A549 (cell line): ENCODE measurements around the gene PIM1.

ENCODE experiments used
- CTCF ChIP-seq: fragments of >200 bp; sonication (Bioruptor Twin); formaldehyde crosslinking; IDR thresholded peaks from 3 replicates; pipeline ENCODE4 v1.5.1; 2016
- PBX3 ChIP-seq: IDR thresholded peaks from 2 replicates; pipeline ENCODE4 v1.6.1; 2012
- POLR2A ChIP-seq: IDR thresholded peaks from 2 replicates; pipeline ENCODE4 v1.6.1; 2012; ENCODE audit warnings: mild to moderate bottlenecking, low read length
- ZC3H11A ChIP-seq: fragments of 450-650 bp; IDR thresholded peaks from 2 replicates; pipeline ENCODE4 v1.6.1; 2014; ENCODE audit warnings: antibody characterized with exemption, mild to moderate bottlenecking

- TF ChIP-seq CTCF (no peak), ZC3H11A (no peak), POLR2A (no peak), PBX3 (0 out of 2 replicates have a peak, but pooled peaks have one; percentile 51)
Measured at GRCh38 chr6:37134396-37135191, 35.4 kb upstream of the PIM1 start.
